HEK293T (cell line): ENCODE measurements around the gene C10orf71.

Experiments used
- CTCF ChIA-PET: fragments of 350-600 bp; formaldehyde crosslinking; extraction: SDS; loops from one replicate; lab custom pipeline; 2021; ENCODE audit warnings: antibody characterized with exemption, inconsistent platforms; lab: Yijun Ruan, JAX
- POLR2A ChIA-PET: fragments of 350-600 bp; formaldehyde crosslinking; extraction: SDS; loops from one replicate; lab custom pipeline; 2020; ENCODE audit warnings: antibody characterized with exemption, inconsistent platforms; lab: Yijun Ruan, JAX
- DNase-seq: peaks from one replicate; pipeline ENCODE4 v3.0.0; 2012; ENCODE audit warnings: mixed read lengths; ENCODE audit errors: extremely low spot score
- ARNT ChIP-seq: fragments of 450-650 bp; IDR thresholded peaks from 2 replicates; pipeline ENCODE4 v1.6.1; 2017; ENCODE audit warnings: mild to moderate bottlenecking
- BHLHE40 ChIP-seq: fragments of 450-650 bp; IDR thresholded peaks from 2 replicates; pipeline ENCODE4 v1.6.1; 2016; ENCODE audit warnings: mild to moderate bottlenecking, moderate library complexity, borderline replicate concordance
- CTBP1 ChIP-seq: fragments of 450-650 bp; IDR thresholded peaks from 2 replicates; pipeline ENCODE4 v1.6.1; 2016; ENCODE audit warnings: borderline replicate concordance
- ELF4 ChIP-seq: fragments of 450-650 bp; IDR thresholded peaks from 2 replicates; pipeline ENCODE4 v1.6.1; 2017; ENCODE audit warnings: antibody characterized with exemption
- FOXA1 ChIP-seq: fragments of 450-650 bp; IDR thresholded peaks from 2 replicates; pipeline ENCODE4 v1.6.1; 2016; ENCODE audit warnings: mild to moderate bottlenecking
- FOXK2 ChIP-seq: fragments of 450-650 bp; IDR thresholded peaks from 2 replicates; pipeline ENCODE4 v1.6.1; 2016; ENCODE audit warnings: mild to moderate bottlenecking
- FOXM1 ChIP-seq: fragments of 450-650 bp; IDR thresholded peaks from 2 replicates; pipeline ENCODE4 v1.6.1; 2017; ENCODE audit warnings: mild to moderate bottlenecking, borderline replicate concordance
- HDGF ChIP-seq: fragments of 450-650 bp; IDR thresholded peaks from 2 replicates; pipeline ENCODE4 v1.6.1; 2017; ENCODE audit warnings: antibody characterized with exemption, borderline replicate concordance
- L3MBTL2 ChIP-seq: fragments of 450-650 bp; conservative IDR thresholded peaks from 2 replicates; pipeline ENCODE4 v1.6.1; 2016; ENCODE audit warnings: mild to moderate bottlenecking
- LEF1 ChIP-seq: fragments of 450-650 bp; IDR thresholded peaks from 2 replicates; pipeline ENCODE4 v1.6.1; 2017; ENCODE audit warnings: mild to moderate bottlenecking, borderline replicate concordance
- NFRKB ChIP-seq: fragments of 450-650 bp; IDR thresholded peaks from 2 replicates; pipeline ENCODE4 v1.6.1; 2016; ENCODE audit warnings: mild to moderate bottlenecking, moderate library complexity
- SP1 ChIP-seq: fragments of 450-650 bp; IDR thresholded peaks from 2 replicates; pipeline ENCODE4 v1.6.1; 2017
- SUZ12 ChIP-seq: fragments of 450-650 bp; IDR thresholded peaks from 2 replicates; pipeline ENCODE4 v1.6.1; 2016; ENCODE audit warnings: mild to moderate bottlenecking
- TARDBP ChIP-seq: fragments of 450-650 bp; IDR thresholded peaks from 2 replicates; pipeline ENCODE4 v1.6.1; 2016
- ZNF384 ChIP-seq: fragments of 450-650 bp; IDR thresholded peaks from 2 replicates; pipeline ENCODE4 v1.6.1; 2016
- TF ChIP-seq, protein P1 (sequence below): fragments of 450-650 bp; IDR thresholded peaks from 2 replicates; pipeline ENCODE4 v1.6.1; 2016

The C10orf71 gene

DNA sequence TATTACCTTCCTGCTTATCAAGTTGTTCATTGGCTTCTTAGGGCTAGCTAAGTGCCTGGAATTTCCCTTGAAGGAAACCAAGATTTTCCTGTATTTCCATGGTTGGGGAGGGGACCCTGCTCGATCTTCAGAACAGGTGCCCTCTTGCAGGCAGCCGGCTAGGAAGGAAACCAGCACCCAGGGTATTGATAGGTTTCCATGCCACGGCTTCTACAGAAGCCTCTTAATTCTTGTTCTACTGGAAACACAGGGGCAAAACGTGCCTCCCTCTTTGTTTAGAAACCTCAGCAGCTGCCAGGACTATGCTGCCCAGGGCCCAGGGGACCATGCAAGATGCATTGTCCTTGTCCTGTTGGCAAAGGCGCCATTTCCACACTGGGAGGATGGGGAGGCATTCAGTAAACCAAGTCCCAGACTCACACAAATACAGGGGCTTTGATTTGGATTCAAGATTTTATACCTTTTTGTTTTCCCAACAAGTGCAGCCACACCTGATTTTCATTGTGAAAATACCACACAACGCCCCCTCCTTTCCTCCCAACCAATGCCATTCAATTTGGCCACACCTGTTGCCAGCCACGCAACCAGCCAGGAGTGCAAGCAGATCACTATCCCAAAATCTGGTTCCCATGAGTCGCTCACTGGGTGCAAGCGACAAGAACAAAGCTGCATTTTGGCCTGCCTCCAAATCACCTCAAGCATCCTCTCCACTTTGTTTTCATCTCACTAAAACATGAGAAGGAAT is 29.6 kb downstream of the C10orf71 start:
- no peak for TF ChIP-seq ARNT
- no peak for TF ChIP-seq BHLHE40
- TF ChIP-seq TARDBP: no peak
- TF ChIP-seq, protein P1, sequence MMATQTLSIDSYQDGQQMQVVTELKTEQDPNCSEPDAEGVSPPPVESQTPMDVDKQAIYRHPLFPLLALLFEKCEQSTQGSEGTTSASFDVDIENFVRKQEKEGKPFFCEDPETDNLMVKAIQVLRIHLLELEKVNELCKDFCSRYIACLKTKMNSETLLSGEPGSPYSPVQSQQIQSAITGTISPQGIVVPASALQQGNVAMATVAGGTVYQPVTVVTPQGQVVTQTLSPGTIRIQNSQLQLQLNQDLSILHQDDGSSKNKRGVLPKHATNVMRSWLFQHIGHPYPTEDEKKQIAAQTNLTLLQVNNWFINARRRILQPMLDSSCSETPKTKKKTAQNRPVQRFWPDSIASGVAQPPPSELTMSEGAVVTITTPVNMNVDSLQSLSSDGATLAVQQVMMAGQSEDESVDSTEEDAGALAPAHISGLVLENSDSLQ: no peak
- TF ChIP-seq FOXM1: no peak
- no peak for TF ChIP-seq HDGF
- DNase-seq: no peak
- POLR2A ChIA-PET: no interaction called here
- CTCF ChIA-PET: interaction anchor here (0.6 kb wide), 1 partner anchor 571 kb away, joined by 3 read pairs; no protein-coding TSS in a partner anchor

GRCh38 chr10:49329146-49329505 is 30.2 kb downstream of the C10orf71 start:
- DNase-seq: no peak

GRCh38 chr10:49330127-49330665 is 31.2 kb downstream of the C10orf71 start:
- ChIA-PET CTCF (no interaction called here), POLR2A (no interaction called here)
- no peak for DNase-seq
- no peak for TF ChIP-seq CTBP1
- TF ChIP-seq SP1: no peak
- no peak for TF ChIP-seq L3MBTL2
- TF ChIP-seq ELF4: no peak
- TF ChIP-seq SUZ12: no peak
- no peak for TF ChIP-seq LEF1
- TF ChIP-seq NFRKB: no peak
- TF ChIP-seq, protein P1: no peak

More at GRCh38 chr10:49329146-49329505, 30.2 kb downstream of the C10orf71 start:
- CTCF ChIA-PET: no interaction called here
- POLR2A ChIA-PET: no interaction called here
- TF ChIP-seq FOXA1 (no peak), FOXK2 (no peak), HDGF (no peak), ARNT (no peak), ZNF384 (no peak), SP1 (no peak), CTBP1 (no peak), NFRKB (no peak), TARDBP (no peak), BHLHE40 (no peak), L3MBTL2 (no peak), SUZ12 (no peak), FOXM1 (no peak), ELF4 (no peak), LEF1 (no peak)
- TF ChIP-seq, protein P1: no peak

GRCh38 chr10:49331431-49331830 is 32.5 kb downstream of the C10orf71 start:
- no peak for DNase-seq
- ChIA-PET CTCF (no interaction called here), POLR2A (no interaction called here)
- TF ChIP-seq FOXK2 (no peak), SUZ12 (no peak), FOXA1 (no peak), SP1 (no peak), ARNT (no peak), L3MBTL2 (no peak), LEF1 (no peak), FOXM1 (no peak), TARDBP (no peak), ZNF384 (no peak), HDGF (no peak), BHLHE40 (no peak), ELF4 (no peak), NFRKB (no peak), CTBP1 (no peak)
- TF ChIP-seq, protein P1: no peak

- no peak for DNase-seq
- ChIA-PET CTCF (no interaction called here), POLR2A (no interaction called here)
- TF ChIP-seq TARDBP: no peak
- no peak for TF ChIP-seq HDGF
- no peak for TF ChIP-seq FOXA1
- TF ChIP-seq, protein P1: no peak
- no peak for TF ChIP-seq ZNF384
- no peak for TF ChIP-seq ELF4
- TF ChIP-seq ARNT: no peak
- no peak for TF ChIP-seq L3MBTL2
- TF ChIP-seq NFRKB: no peak
- no peak for TF ChIP-seq SP1
- no peak for TF ChIP-seq CTBP1
- TF ChIP-seq SUZ12: no peak
- TF ChIP-seq BHLHE40: no peak
- TF ChIP-seq FOXK2: no peak
These were observed 33.4 kb downstream of the C10orf71 start for GRCh38 chr10:49332333-49332732.
